ENCODE results near the gene ALS2. TPM values are rescaled to one million over a fixed set of nuclear protein-coding genes. Genes with fewer than 3 reads are reported as not detected.

ALS2 gene
- total and polyA plus RNA-seq, 8 donors, result 4.1 to 48.4 (median 9.4) TPM

DNA sequence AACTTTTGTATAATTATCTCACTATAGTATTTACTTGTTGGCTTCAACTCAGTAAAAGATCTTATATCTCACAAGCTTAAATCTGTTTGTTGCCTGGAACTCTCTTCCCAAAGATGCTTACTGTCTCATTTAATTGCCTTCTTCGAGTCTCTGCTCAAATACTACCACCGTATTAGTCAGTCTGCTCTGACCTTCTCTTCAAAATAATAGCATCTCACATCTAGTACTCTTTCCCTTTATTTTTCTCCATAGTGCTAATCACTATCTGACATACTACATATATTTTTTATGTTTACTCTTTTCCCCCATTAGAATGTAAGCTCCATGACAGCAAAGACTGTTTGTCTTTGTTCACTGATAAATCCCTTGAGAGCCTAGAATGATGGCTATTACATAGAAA is 71.7 kb downstream of the ALS2 start:
- Histone ChIP-seq H3K9me3 (no peaks in the 10 kb centered on the region), H3K36me3 (peaks cover 40 to 96% (median 90%) of the 10 kb centered on the region in 4 donors), H3K27me3 (no peaks in the 10 kb centered on the region), H3K27ac (no peak overlapping the region), H3K4me1 (no peaks in the 10 kb centered on the region), H3K4me3 (no peak overlapping the region)
- 66 to 74% (median 68%) methylated on average over 2 of the region's 2 CpGs for WGBS, 5 donors
- intact Hi-C loops (cut with DNase I; ENCODE audit: low total_unique reads), result no loop called here
- TF ChIP-seq POLR2AphosphoS5 (IDR thresholded peaks at IDR 0.05) (no peak), EP300 (IDR thresholded peaks at IDR 0.05) (no peak), POLR2A (IDR thresholded peaks at IDR 0.05) (no peak)
- TF ChIP-seq, protein P1, sequence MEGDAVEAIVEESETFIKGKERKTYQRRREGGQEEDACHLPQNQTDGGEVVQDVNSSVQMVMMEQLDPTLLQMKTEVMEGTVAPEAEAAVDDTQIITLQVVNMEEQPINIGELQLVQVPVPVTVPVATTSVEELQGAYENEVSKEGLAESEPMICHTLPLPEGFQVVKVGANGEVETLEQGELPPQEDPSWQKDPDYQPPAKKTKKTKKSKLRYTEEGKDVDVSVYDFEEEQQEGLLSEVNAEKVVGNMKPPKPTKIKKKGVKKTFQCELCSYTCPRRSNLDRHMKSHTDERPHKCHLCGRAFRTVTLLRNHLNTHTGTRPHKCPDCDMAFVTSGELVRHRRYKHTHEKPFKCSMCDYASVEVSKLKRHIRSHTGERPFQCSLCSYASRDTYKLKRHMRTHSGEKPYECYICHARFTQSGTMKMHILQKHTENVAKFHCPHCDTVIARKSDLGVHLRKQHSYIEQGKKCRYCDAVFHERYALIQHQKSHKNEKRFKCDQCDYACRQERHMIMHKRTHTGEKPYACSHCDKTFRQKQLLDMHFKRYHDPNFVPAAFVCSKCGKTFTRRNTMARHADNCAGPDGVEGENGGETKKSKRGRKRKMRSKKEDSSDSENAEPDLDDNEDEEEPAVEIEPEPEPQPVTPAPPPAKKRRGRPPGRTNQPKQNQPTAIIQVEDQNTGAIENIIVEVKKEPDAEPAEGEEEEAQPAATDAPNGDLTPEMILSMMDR (IDR thresholded peaks at IDR 0.05), result no peak
- DNase-seq, result no peak

DNA sequence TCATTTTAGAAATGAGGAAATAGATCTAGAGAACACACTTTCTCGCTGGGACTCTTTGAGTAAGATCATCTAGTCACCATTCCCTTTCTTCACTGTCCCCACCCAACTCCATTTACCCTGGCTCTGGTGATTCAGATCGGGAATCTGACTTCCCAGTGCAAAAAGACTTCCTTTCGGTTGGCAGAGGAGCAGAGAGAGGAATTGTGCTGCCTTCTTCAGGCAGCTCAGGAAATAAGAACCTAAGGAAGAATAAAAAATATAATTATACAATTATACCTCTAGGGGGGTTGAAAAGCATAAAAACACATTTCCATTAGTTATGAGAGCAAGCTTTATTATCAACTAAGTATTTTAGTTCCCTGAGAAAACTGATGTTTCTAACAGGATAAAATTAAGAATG is 73.0 kb downstream of the ALS2 start:
- no peak for DNase-seq
- Histone ChIP-seq H3K27ac (no peak overlapping the region), H3K36me3 (peaks cover 39 to 99% (median 92%) of the 10 kb centered on the region in 4 donors), H3K4me1 (no peaks in the 10 kb centered on the region), H3K9me3 (no peaks in the 10 kb centered on the region), H3K27me3 (no peaks in the 10 kb centered on the region), H3K4me3 (no peak overlapping the region)
- no peak for TF ChIP-seq POLR2A (IDR thresholded peaks at IDR 0.05)
- no peak for TF ChIP-seq POLR2AphosphoS5 (IDR thresholded peaks at IDR 0.05)
- no peak for TF ChIP-seq EP300 (IDR thresholded peaks at IDR 0.05)
- TF ChIP-seq, protein P1 (IDR thresholded peaks at IDR 0.05), result no peak
- intact Hi-C loops (cut with DNase I; ENCODE audit: low total_unique reads), result no loop called here
- 80 to 93% (median 83%) methylated on average over 3 of the region's 3 CpGs for WGBS, 5 donors

DNA sequence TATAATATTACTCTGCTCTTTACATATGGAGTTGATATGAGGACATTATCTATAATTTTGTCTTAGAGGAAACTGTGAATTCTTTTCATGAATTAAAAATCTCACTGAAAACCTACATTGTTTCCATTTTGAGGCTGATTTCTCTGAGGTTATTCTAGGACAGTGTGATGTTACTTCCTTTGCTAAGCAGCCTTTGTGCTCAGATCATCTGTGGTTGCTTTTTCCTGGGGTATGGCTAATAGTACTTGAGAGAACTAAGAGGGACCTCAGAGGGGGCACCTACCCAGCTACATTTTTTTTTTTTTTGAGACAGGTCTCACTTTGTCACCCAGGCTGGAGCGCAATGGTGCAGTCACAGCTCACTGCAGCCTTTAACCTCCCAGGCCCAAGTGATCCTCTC is 73.6 kb downstream of the ALS2 start:
- H3K36me3 ChIP-seq, result peaks cover 39 to 100% (median 91%) of the 10 kb centered on the region in 4 donors
- no peaks in the 10 kb centered on the region for H3K4me1 ChIP-seq
- intact Hi-C loops (cut with DNase I; ENCODE audit: low total_unique reads), result no loop called here
- H3K4me3 ChIP-seq, result no peak overlapping the region
- DNase-seq, result no peak
- TF ChIP-seq EP300 (IDR thresholded peaks at IDR 0.05) (no peak), POLR2A (IDR thresholded peaks at IDR 0.05) (no peak), POLR2AphosphoS5 (IDR thresholded peaks at IDR 0.05) (no peak)
- TF ChIP-seq, protein P1 (IDR thresholded peaks at IDR 0.05), result no peak
- 94 to 100% (median 100%) methylated on average over 1 of the region's 1 CpG for WGBS, 5 donors
- no peaks in the 10 kb centered on the region for H3K27me3 ChIP-seq
- H3K27ac ChIP-seq, result no peak overlapping the region
- H3K9me3 ChIP-seq, result no peaks in the 10 kb centered on the region

DNA sequence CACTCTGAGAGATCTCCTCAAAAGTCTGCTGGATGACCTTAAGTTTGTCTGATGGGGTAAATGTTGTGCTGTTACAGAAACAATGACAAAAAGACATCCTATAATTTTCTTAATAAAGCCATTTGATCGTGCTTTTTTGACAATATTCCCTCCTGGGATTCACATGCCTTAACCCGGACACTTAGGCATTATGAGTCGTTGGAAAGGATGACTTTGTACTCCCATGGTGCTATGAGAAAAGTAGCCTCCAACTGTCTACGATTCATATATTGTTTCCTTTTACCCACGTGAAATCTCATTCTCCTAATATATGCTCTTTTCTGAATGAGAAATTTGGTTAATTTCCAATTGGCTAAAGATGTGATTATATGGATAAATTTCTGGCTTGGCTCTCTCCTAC is 76.2 kb downstream of the ALS2 start:
- Histone ChIP-seq H3K27me3 (no peaks in the 10 kb centered on the region), H3K4me3 (no peak overlapping the region), H3K4me1 (no peaks in the 10 kb centered on the region), H3K9me3 (no peaks in the 10 kb centered on the region), H3K27ac (no peak overlapping the region), H3K36me3 (peaks cover 42 to 93% (median 87%) of the 10 kb centered on the region in 4 donors)
- TF ChIP-seq, protein P1 (IDR thresholded peaks at IDR 0.05), result no peak
- TF ChIP-seq EP300 (IDR thresholded peaks at IDR 0.05), result no peak
- no peak for TF ChIP-seq POLR2A (IDR thresholded peaks at IDR 0.05)
- no peak for TF ChIP-seq POLR2AphosphoS5 (IDR thresholded peaks at IDR 0.05)
- no peak for DNase-seq
- 83 to 93% (median 92%) methylated on average over 5 of the region's 5 CpGs for WGBS, 5 donors
- intact Hi-C loops (cut with DNase I; ENCODE audit: low total_unique reads), result no loop called here

All from stomach (tissue), 9 donors.